Stimulated activated CD4-positive, alpha-beta T cell treated with anti-CD3 and anti-CD28 coated beads, Interleukin-12 subunit alpha, Interleukin-12 subunit beta, amount 100 ng/mL, for 48 hours (primary cell): Measurements from ENCODE around the gene RABL3.
"Not testable (repeated sequence)": the region's sequence is repeated elsewhere in the genome, so short reads cannot be mapped to it uniquely, and the experiment has no call there.

Experiments used
- DNase-seq, 3 donors: peaks; one replicate each; pipeline ENCODE4 v3.0.0-alpha.2; 2020; ENCODE audit warnings: low read depth in 2 of 3, low spot score in 1 of 3

RABL3 gene

DNA sequence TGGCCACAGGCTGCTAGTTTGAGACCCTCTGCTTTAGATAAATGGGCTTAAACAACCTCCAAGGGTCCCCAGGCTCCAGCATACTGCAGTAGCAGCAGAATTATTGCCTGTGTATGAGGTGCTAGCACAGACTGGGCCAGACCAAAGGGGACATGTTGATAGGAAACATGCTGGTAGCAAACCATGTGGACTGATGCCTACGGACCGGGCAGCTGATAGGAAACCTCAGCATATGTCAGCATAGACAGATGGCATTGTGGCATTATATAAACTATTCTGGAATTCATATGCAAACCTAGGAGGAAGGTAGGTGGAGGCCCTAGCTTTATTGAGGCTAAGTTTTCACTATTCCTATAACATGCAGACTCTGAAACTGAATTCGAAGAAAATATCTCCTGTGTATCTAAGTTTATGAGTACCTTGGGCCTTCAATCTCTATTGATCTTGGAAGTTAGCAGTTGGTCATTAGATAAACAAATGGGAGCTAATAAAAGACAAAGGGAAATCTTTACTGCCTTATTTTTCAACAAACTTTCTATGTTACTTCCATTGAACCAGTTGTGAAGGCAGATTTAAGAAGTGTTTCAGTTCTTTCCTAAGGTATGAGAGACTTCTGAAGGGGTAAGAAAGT lies 58.5 kb downstream of the RABL3 start:
- DNase-seq = no peak

DNA sequence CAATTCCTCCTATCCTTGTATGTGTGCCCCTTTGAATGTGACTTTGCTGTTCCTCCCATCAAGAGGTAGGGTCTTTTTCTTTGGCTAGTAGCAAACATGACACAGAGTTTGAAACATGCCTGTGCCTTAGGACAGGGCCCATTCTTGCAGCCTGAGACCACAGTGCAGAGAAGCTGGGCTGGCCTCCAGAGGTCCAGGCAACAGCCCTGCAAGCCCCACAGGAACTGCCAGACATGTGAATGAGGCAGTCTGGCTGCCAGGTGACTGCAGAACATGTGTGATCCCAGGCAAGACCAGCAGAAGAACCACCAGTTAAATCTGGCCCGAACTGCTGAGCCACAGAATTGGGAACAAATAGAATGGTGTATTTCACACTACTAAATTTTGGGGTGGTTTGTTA lies 59.1 kb downstream of the RABL3 start:
- DNase-seq = no peak

DNA sequence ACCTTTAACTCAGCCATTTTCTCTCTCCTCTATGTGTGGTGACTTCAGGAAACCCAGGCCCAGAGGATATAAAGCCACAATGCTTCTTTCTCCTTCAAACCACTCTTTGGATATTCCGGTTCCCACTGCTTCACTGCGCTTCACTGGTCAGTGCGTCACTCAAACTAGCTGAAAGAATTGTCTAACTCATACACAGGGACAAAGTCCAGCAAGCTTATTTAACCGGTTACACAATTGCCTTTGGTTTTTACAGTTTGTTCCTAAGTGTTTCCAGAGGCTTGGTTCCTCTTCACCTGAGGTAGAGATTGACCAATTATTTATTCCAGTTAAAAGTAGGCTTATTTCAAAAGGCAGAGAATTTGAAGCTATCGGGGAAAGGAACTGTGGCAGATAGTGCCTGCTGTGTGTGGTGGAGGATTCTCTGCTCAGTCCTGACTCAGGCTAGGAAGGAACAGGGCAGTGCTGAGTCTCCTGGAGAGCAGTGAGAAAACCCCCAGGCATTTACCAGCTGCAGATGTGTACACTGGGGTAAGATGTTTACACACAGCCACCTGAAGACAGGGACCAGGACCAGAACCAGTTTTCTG lies 60.1 kb downstream of the RABL3 start, which contains the start of gene HGD:
Gene HGD, minus strand, starts transcription at position 145 of the 587 bp plus-strand sequence. Its CDS starts 128 bp downstream, at position 17.
- no peak for DNase-seq

DNA sequence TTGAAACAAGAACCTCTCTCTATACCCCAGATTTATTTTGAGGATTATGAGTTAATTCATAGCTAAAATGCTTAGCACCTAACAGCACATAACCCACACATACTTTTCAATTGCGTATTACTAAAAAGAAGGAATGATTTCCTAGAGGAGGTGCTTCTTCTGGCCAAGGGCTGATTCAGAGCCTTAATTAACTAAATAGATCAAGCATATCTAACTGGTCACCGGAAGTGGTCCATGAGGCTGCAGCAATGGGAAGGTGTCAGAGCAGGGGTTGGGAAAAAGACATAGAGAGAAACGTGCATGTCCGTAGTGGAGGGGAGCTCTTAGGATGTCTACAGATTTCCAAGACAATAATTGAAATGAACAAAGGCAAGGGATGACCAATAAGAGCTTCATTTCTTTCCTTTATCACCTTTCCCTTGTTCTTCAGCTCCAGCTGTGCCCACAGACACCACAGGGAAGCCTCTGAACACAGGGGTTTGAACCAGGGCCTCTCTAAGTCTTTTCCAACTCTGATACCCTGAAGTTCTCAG lies 60.7 kb downstream of the RABL3 start:
- no peak for DNase-seq

DNA sequence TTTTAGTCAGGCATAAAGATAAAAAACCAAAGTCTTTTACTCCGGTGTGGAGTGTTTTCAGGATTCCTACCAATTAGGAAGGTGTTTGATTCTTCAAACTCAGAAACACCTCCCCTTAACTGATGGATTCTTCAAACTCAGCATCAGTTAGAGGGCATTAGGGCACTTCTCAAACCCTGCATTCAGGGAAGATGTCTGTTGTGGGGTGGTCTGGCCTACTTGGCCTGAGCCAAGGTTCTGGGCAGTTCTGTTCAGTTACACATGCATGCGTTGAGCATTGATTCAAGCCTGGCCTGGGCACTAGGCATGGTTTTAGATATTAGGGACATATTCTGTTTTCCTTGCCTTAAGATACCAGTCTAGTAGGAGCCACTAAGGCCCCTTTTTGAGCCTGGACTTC lies 61.3 kb downstream of the RABL3 start:
- no peak for DNase-seq

DNA sequence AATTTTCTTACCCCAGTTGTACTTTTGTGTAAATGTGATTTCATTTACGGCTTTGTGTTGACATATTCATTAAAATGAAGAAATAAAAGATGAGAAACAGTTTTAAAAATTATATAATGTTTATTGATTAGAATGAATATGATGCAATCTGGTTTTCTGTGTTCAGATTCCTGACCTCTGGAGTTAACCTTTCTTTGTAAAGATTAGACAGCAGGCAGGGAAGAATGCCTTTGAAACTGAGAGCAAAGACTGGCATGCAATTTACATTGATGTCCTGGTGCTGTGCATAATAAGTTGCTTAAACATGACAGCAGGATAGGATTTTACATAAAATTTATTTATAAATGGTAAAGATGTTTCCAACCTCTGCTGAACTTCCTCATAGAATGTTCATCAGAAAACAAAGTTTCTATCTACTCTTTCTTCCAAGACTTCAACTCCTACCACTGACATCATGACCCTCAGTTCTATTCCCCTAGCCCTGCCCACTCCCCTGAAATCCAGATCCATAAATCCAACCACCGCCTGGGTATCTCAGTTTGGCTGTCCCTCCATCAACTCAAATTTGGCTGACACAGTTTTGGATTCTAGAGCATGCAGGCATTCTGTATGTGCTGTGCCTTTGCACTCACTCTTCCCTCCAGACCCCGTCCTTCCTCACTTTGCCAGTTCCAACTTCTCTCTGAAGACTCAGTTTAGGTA lies 62.0 kb downstream of the RABL3 start:
- DNase-seq = no peak

DNA sequence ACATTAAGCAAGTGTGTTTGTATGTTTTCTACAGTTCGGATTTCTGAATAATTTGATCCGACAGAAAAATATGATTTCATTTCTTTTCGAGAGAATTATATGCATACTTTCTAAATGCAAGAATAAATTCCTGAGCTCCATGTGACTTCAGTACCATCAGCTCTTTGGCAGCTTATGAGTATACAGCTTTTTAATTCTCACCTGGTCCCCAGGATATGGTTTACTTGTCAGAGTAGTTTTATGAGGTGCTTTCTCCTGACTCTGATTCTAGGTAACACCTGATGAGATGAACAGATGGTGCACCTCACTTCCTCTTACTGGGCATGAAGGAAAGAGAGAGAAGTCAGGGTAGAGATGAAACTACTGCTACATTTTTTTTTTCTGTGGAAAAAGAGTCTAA lies 63.3 kb downstream of the RABL3 start:
- no peak for DNase-seq

DNA sequence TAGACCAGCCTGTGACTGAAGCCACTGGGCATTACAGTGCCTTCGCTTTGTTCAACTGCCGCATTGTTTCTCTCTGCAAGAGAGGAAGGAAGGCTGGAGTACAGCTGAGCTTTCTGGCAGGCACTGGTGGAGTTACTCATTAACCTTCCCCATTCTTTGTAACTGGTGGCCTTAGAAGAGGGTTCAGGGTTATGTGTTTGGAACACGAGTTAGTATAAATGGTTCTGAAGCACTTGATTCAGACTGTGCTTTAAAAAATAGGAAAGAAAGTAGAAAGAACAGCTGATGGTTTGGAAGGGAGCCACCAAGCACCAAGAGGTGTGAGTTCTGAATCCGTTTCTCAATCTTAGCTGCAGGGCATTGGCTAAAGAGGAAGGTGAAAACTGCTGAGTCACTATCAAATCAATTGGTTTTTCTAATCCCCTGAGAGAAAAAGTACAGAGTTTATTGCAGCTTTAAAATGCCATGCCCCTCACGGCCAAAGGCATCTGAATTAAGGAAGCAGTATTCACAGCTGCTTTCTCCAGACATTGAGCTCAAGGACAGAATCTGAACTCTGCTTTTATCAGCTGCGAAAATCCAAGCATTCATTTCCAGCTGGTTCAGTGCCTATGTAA lies 63.9 kb downstream of the RABL3 start:
- no peak for DNase-seq

DNA sequence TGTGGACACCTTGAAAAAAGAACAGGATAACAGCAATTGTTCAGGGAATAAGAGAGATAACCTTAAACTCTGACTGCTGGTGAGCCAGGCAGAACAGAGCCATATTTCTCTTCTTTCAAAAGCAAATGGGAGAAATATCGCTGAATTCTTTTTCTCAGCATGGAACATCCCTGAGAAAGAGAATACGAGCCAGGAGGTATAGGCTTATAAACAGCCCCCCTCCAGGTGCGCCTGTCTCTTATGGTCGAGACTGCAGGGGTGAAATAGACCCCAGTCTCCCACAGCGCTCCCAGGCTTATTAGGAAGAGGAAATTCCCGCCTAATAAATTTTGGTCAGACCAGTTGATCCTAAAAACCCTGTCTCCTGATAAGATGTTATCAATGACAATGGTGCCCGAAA lies 65.1 kb downstream of the RABL3 start:
- DNase-seq = not testable (repeated sequence)

DNA sequence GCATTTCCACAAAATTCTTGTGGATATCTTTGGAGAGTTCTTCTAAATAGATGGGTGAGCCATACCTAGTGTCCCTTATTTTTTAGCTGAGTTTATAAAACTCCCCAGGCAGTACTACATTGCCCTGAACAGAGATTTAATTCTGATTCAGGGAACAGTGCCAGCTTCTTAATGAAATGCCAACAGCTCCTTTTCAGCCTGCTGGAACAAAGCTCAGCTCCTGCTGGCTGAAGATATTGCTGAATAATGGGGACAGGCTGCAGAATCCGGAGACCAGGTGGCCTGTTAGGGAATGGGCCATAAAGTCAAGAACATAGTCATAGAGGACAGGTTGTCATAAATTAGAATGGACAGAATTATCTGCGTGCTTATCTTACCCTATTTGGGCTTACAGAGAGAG lies 69.2 kb downstream of the RABL3 start:
- no peak for DNase-seq

DNA sequence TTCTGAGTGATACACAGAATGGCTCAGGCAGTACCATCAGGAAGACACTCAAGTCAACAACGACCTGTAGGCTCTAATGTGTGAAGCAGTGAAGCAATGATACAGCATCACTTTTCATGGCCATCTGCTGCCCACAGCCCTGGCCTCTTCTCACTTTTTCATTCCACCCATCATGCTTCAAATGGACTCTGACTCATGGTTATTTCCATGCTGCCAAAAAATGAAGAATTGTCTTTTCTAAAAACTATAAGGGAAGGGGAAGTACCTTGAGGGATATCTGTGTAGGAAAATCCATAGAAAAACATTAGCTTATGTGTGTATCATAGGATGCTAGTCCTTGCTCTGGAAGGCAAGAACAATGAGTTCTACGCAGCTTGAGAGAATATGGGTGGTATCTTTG lies 71.7 kb downstream of the RABL3 start:
- no peak for DNase-seq

DNA sequence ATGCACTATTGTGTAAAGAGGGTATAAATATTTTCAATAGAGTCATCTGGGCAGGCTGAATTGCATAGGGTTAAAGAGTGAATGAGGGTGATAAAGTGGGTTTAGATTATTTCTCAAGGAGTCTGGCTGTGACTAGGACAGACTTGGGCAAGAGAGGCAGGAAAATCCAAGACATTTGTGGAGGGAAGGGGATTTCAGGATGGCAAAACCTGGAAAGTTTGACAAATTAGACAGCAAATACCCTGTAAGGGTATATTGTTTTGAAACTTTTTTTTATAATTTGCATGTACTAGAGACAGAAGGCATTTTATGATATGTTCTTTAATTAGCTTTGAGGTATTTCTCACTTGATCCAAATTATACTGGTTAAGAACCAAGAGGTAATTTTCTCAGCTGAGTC lies 77.4 kb downstream of the RABL3 start:
- no peak for DNase-seq

DNA sequence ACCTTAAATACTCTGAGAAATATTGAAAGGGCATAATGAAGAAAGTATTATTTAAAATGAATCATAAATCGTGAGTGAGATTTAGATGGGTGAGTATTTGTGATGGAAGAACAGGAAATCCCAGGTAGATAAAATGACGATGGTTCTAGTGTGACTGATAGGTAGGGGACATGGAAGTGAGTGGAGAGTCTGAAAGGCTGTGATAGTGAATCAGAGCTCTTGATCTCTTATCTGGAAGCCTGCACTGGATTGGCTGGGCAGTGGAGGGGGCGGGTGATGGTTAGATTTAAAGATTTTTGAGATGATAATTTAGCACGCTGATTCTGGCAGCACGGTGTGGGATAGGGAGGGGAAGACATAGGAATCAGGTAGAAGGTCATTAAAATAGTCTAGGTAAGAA lies 80.4 kb downstream of the RABL3 start:
- DNase-seq = no peak

DNA sequence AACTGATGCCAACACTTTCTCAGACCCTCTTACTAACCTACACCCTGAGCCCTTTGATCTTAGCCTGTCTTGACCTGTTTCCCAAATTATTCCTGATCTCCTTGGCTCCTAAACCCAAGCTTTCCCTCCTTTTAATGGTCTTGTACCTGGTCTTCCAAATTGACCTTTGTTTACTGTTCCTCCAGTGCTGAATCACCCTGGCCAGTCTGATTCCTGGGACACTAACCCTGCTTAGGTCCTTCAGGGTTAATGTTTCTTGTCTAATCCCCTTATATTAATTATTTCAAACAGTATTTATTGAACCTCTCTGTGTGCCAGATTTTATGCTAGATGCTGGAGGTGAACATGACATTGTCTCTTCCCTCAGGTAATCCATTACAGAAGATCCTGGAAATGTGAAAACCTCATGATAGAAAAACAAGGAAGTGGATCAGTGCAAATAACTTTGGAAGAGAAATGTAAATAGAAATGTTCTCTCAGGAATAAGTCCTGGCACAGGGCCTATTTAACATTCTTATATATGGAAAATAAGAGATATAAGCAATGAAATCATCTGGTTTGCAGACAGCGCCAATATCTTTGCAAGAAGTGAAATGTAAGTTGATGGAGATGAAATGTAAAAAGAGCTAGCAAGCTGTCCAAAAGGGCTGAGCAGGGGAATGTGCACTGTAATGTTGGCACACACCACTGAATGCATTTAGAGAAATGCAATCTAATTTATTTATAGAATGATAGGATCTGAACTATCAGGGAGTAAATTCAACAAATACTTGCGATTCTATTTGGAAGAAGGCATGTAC lies 81.0 kb downstream of the RABL3 start:
- no peak for DNase-seq

DNA sequence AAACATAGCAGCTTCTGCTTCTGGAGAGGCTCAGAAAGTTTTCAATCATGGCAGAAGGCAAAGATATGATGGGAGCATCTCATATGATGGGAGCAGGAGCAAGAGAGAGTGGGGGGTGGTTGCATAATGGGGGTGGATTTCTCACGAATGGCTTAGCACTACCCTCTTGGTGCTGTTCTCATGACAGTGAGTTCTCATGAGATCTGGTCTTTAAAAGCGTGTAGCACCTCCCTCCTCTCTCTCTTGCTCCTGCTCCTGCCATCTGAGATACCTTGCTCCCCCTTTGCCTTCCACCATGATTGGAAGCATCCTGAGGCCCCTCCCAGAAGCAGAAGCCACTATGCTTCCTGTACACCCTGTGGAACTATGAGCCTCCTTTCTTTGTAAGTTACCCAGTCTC lies 82.5 kb downstream of the RABL3 start:
- DNase-seq = no peak

DNA sequence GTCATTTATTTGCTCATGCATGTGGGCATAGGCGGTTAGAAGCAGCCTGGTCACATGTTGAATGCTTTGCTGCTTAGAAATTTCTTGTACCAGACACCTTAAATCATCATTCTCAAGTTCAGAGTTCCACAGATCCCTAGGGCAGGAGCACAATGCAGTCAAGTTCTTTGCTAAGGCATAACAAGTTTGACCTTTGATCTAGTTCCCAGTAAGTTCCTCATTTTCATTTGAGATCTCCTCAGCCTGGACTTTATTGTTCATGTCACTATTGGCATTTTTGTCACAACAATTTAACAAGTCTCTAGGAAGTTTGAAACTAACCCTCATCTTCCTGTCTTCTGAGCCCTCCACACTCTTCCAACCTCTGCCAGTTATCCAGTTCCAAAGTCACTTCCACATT lies 83.0 kb downstream of the RABL3 start:
- DNase-seq = no peak

DNA sequence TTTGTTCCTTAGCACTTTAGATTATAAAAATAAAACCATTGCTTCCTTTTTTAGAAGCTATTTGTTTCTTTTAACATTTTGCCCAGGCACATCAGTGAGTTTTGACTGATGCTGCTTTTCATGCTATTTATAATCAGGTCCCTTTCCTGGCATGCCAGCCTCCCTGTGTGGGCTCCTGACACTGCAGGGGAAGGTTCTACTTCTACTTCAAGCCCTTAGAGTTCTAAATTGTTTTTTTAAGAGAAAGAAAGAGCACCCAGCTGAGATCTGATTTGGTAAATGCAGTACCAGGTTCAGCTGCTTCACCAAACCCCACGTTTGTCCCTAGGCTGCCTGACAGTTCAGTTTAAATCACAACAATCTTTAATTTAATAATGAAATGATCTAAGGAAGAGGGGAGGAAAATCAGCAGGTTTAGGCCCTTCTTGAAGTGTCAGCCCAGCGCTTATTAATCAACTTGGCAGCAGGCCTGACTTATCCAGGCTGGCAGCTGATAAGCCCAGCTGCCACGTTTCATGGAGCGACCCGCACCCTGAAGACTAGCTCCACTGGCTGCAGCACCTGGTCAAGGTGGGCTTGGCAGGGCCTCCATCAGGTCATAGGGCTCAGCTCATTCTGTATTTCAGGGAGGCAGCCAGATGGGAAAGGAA lies 89.3 kb downstream of the RABL3 start:
- DNase-seq = no peak

DNA sequence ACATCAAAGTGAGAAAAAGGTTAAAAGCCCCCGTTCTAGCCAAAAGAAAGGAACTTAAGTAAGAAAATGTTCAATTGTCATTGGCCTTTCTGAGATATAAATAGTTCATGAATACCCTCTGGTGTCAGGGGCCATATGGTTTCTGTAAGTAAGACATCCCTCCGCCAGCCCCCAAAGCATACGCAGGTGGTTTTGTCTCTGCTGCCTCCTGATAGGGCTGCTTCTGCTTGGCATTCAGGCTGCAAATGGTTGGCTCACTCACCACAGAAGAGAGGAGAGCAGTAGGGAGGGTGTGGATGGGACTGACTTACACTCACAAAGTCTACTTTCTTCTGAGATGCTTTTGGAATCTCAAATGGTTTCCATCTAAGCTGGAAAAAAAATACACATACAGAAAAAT lies 90.0 kb downstream of the RABL3 start:
- no peak for DNase-seq

DNA sequence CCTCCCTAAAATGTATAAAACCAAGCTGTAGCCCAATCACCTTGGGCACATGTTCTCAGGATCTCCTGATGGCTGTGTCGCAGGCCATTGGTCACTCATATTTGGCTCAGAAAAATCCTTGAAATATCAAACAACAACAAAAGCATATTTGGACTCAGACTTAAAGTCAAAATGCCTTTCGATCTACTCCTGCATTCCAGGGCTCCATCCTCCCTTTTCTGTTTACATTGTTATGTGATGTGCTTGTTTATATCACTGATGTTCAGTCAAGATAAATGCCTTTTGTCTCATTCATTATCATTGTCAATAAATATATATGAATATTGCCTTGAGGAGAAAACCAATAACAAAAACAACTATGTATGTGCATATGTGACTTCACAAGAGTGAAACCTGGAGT lies 92.0 kb downstream of the RABL3 start:
- DNase-seq = no peak

DNA sequence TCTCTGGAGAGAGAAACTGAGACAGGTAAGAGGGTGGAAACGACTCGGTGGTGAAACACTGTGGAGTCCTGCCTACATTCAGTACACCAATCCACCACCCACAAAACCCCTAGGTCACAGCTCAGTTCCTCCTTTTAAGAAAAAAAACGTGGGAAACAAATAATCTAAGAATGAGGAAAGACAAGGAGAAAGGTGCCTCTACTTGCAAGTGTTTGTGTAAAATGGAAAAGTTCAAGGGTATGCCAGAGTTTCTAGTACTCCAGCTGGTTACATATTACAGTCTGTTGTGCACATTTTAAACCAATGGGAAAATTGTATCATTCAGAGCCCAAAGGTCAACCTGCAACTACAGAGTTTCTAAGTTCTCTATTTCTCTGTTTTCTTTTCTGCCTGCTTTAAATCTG lies 92.5 kb downstream of the RABL3 start:
- no peak for DNase-seq

DNA sequence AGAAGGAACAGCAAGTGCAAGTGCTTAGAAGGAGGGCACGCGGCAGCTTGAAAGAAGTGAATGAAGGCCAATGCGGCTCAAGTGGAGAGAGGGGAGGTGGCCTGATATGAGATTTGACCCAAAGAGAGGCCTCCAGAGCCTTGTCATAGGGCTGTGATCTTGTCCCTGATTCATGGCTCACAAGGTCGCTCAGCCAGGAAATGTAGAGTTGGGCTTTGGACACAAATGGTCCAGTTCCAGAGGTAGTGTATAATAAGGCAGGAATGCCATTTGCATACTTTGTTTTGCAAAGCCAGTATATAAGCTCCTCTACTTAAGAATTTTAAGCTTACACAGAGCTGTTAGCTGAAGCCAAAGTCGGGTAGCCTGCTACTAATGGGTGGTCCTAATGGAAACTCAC lies 94.0 kb downstream of the RABL3 start:
- DNase-seq = no peak
